Measurements from ENCODE around the gene TRIM2. TPM values are rescaled to one million over a fixed set of nuclear protein-coding genes. Genes with fewer than 3 reads are reported as not detected.

The TRIM2 gene
- total RNA-seq, 1 donor, result 39.8 TPM

DNA sequence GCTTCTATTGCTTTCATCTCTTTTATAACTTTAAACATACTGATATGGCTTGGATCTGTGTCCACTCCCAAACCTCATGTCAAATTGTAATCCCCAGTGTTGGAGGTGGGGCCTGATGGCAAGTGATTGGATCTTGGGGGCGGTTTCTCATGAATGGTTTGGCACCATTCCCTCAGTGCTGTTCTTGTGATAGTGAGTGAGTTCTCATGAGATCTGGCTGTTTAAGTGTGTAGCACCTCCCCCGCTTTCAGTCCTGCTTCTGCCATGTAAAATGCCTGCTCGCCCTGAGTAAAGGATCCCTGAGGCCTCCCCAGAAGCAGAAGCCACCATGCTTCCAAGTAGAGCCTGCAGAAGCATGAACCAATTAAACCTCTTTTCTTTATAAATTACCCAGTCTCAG, 157.9 kb downstream of the TRIM2 start:
- DNase-seq (ENCODE audit: insufficient read length, low spot score, missing footprints), result no peak
- H3K9me3 ChIP-seq (ENCODE audit: low read depth, low read length), result no peaks in the 10 kb centered on the region
- TF ChIP-seq, protein P1, sequence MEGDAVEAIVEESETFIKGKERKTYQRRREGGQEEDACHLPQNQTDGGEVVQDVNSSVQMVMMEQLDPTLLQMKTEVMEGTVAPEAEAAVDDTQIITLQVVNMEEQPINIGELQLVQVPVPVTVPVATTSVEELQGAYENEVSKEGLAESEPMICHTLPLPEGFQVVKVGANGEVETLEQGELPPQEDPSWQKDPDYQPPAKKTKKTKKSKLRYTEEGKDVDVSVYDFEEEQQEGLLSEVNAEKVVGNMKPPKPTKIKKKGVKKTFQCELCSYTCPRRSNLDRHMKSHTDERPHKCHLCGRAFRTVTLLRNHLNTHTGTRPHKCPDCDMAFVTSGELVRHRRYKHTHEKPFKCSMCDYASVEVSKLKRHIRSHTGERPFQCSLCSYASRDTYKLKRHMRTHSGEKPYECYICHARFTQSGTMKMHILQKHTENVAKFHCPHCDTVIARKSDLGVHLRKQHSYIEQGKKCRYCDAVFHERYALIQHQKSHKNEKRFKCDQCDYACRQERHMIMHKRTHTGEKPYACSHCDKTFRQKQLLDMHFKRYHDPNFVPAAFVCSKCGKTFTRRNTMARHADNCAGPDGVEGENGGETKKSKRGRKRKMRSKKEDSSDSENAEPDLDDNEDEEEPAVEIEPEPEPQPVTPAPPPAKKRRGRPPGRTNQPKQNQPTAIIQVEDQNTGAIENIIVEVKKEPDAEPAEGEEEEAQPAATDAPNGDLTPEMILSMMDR (IDR thresholded peaks at IDR 0.05; ENCODE audit: extremely low read depth, low read depth, low read length), result no peak
- no peaks in the 10 kb centered on the region for H3K4me1 ChIP-seq (ENCODE audit: insufficient read depth, low read length)
- no peaks in the 10 kb centered on the region for H3K36me3 ChIP-seq (ENCODE audit: insufficient read depth, low read length)
- H3K27me3 ChIP-seq (ENCODE audit: insufficient read depth, low read length), result no peaks in the 10 kb centered on the region
- no peak overlapping the region for H3K4me3 ChIP-seq (ENCODE audit: insufficient read depth, low read length)
- H3K4me2 ChIP-seq (ENCODE audit: insufficient read depth, low read length), result no peak overlapping the region
- no peak overlapping the region for H3K27ac ChIP-seq (ENCODE audit: low read depth, low read length)
- no peaks in the 10 kb centered on the region for H4K20me1 ChIP-seq (ENCODE audit: insufficient read depth, low read length)
- no peak overlapping the region for H2AFZ ChIP-seq (ENCODE audit: low read length)
- H3K79me2 ChIP-seq (ENCODE audit: insufficient read depth, low read length), result no peaks in the 10 kb centered on the region

DNA sequence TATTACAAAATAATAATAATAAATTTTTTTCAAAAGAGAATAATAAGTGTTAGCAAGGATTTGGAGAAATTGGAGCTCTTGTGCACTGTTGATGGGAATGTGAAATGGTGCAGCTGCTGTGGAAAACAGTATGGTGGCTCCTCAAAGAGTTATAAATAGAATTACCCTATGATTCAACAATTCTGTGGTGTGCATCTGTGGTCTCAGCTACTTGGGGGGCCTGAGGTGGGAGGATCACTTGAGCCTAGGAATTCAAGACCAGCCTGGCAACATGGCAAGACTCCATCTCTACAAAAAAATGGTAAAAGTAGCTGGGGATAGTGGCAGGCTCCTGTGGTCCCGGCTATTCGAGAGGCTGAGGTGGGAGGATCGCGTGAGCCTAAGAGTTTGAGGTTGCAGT, 159.8 kb downstream of the TRIM2 start:
- TF ChIP-seq, protein P1 (IDR thresholded peaks at IDR 0.05; ENCODE audit: extremely low read depth, low read depth, low read length), result no peak
- H3K36me3 ChIP-seq (ENCODE audit: insufficient read depth, low read length), result no peaks in the 10 kb centered on the region
- no peaks in the 10 kb centered on the region for H4K20me1 ChIP-seq (ENCODE audit: insufficient read depth, low read length)
- no peaks in the 10 kb centered on the region for H3K27me3 ChIP-seq (ENCODE audit: insufficient read depth, low read length)
- H3K4me1 ChIP-seq (ENCODE audit: insufficient read depth, low read length), result no peaks in the 10 kb centered on the region
- H3K27ac ChIP-seq (ENCODE audit: low read depth, low read length), result no peak overlapping the region
- H3K4me2 ChIP-seq (ENCODE audit: insufficient read depth, low read length), result no peak overlapping the region
- no peaks in the 10 kb centered on the region for H3K79me2 ChIP-seq (ENCODE audit: insufficient read depth, low read length)
- no peak overlapping the region for H2AFZ ChIP-seq (ENCODE audit: low read length)
- DNase-seq (ENCODE audit: insufficient read length, low spot score, missing footprints), result no peak
- no peak overlapping the region for H3K4me3 ChIP-seq (ENCODE audit: insufficient read depth, low read length)
- H3K9me3 ChIP-seq (ENCODE audit: low read depth, low read length), result no peaks in the 10 kb centered on the region

DNA sequence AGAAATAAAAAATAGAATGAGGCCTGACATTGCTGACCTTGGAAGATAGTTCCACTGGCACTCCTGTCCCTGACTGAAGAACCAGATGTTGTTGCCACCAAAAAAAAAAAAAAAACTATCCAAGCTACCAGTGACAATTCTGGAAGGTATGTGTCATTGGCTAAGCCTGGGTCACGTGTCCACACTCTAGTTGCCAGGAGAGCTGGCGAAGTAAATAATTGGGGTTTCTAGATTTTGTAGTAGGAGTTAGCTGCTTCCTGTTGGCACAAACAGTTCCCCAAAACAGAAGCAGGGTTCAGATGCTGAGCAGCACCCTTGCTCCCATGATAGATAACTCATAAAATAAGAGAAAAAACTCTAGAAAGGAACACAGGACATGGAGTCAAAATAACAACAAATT, 160.8 kb downstream of the TRIM2 start:
- Histone ChIP-seq H3K4me3 (ENCODE audit: insufficient read depth, low read length) (no peak overlapping the region), H3K4me1 (ENCODE audit: insufficient read depth, low read length) (no peaks in the 10 kb centered on the region), H3K27me3 (ENCODE audit: insufficient read depth, low read length) (no peaks in the 10 kb centered on the region), H3K79me2 (ENCODE audit: insufficient read depth, low read length) (no peaks in the 10 kb centered on the region), H2AFZ (ENCODE audit: low read length) (no peak overlapping the region), H3K4me2 (ENCODE audit: insufficient read depth, low read length) (no peak overlapping the region), H4K20me1 (ENCODE audit: insufficient read depth, low read length) (no peaks in the 10 kb centered on the region), H3K36me3 (ENCODE audit: insufficient read depth, low read length) (no peaks in the 10 kb centered on the region), H3K9me3 (ENCODE audit: low read depth, low read length) (no peaks in the 10 kb centered on the region), H3K27ac (ENCODE audit: low read depth, low read length) (no peak overlapping the region)
- TF ChIP-seq, protein P1 (IDR thresholded peaks at IDR 0.05; ENCODE audit: extremely low read depth, low read depth, low read length), result no peak
- DNase-seq (ENCODE audit: insufficient read length, low spot score, missing footprints), result no peak

GRCh38 chr4:153366486-153366885, 162.2 kb downstream of the TRIM2 start:
- Histone ChIP-seq H2AFZ (ENCODE audit: low read length) (no peak overlapping the region), H4K20me1 (ENCODE audit: insufficient read depth, low read length) (no peaks in the 10 kb centered on the region), H3K79me2 (ENCODE audit: insufficient read depth, low read length) (no peaks in the 10 kb centered on the region), H3K9me3 (ENCODE audit: low read depth, low read length) (no peaks in the 10 kb centered on the region), H3K4me2 (ENCODE audit: insufficient read depth, low read length) (no peak overlapping the region), H3K27me3 (ENCODE audit: insufficient read depth, low read length) (no peaks in the 10 kb centered on the region), H3K4me3 (ENCODE audit: insufficient read depth, low read length) (no peak overlapping the region), H3K36me3 (ENCODE audit: insufficient read depth, low read length) (no peaks in the 10 kb centered on the region), H3K4me1 (ENCODE audit: insufficient read depth, low read length) (no peaks in the 10 kb centered on the region), H3K27ac (ENCODE audit: low read depth, low read length) (no peak overlapping the region)
- TF ChIP-seq, protein P1 (IDR thresholded peaks at IDR 0.05; ENCODE audit: extremely low read depth, low read depth, low read length), result no peak
- DNase-seq (ENCODE audit: insufficient read length, low spot score, missing footprints), result no peak
